ENCODE measurements around the gene ACCS.
A peak's percentile ranks its signal among the peaks of the same experiment; 100 is the strongest.

Gene ACCS

DNA sequence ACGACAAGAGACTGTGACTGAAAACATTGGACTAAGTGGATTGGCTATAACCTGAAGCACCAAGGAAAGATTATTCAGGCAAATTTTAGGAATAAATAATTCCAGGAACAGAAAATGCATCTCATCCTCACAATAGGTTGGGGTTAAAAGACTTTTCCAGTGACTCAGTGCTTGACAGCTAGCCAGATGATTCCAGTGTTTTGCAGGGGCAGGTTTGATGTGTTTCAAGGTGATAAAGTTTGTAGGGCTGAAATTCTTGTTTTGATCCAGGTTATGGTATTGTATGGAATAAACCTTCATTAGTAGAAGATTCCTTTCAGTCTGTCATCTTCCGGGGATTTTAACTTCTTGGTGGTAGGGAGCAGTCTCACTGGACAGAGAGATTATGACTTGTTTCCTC, 31.8 kb downstream of the ACCS start:
- Histone ChIP-seq H3K9me3 (ENCODE audit: control insufficient read depth, low read length) (no peaks in the 10 kb centered on the region), H3K4me1 (ENCODE audit: control insufficient read depth, insufficient read depth, low read length, poor library complexity, severe bottlenecking) (peaks cover 13% of the 10 kb centered on the region), H3K36me3 (ENCODE audit: control insufficient read depth, insufficient read depth, low read length) (no peaks in the 10 kb centered on the region), H3K4me3 (ENCODE audit: insufficient read depth, low read depth, low read length, poor library complexity, severe bottlenecking) (no peak overlapping the region), H3K27ac (ENCODE audit: insufficient read depth, low read length, poor library complexity, severe bottlenecking) (no peak overlapping the region), H3K27me3 (replicated peaks; ENCODE audit: control insufficient read depth, insufficient read depth, low read length, poor library complexity, severe bottlenecking) (no peaks in the 10 kb centered on the region)
- no peak for DNase-seq

GRCh38 chr11:44101098-44101497, 35.0 kb downstream of the ACCS start:
- DNase-seq = no peak
- no peaks in the 10 kb centered on the region for H3K27me3 ChIP-seq (replicated peaks; ENCODE audit: control insufficient read depth, insufficient read depth, low read length, poor library complexity, severe bottlenecking)
- peaks cover 7% of the 10 kb centered on the region for H3K4me1 ChIP-seq (ENCODE audit: control insufficient read depth, insufficient read depth, low read length, poor library complexity, severe bottlenecking)
- H3K27ac ChIP-seq (ENCODE audit: insufficient read depth, low read length, poor library complexity, severe bottlenecking) = no peak overlapping the region
- H3K9me3 ChIP-seq (ENCODE audit: control insufficient read depth, low read length) = no peaks in the 10 kb centered on the region
- H3K36me3 ChIP-seq (ENCODE audit: control insufficient read depth, insufficient read depth, low read length) = no peaks in the 10 kb centered on the region
- H3K4me3 ChIP-seq (ENCODE audit: insufficient read depth, low read depth, low read length, poor library complexity, severe bottlenecking) = no peak overlapping the region

DNA sequence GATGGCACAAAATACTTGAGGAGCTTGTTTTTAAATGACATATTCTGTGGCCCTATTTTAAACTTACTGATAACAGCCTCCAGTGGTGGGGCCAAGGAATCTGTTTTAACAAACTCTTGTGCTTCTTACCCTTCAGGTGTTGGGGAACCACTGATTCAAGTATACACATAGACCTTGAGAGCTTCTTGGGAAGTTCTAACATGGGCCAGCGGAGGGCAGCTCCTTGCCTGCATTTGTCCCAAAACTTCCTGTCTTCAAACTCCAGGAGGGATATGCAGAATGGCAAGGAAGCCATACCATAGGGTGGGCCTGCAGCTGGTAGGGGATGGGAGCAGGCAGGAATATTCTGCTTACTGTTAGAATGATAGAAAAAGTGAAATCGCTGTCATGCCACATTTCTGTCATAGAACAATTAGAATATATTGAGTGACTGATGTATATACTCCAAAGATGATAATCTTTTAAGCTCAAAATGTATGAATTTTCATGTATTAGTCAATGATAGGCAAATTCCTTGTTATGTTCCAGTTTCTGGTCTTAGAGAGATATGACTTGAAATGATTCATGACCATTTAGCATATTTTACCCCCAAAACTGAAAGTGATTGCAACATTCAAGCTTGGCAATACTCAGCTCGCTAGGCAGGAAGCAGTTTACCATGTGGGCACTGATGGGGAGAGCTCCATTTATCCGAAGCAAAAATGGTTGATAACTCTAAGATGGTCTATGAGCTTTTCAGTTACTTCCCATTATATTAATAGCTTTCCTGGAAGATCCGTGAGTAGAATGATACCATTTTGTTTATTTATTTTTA, 38.6 kb downstream of the ACCS start:
- no peak for DNase-seq

GRCh38 chr11:44108260-44108659, 42.2 kb downstream of the ACCS start:
- H3K9me3 ChIP-seq (ENCODE audit: control insufficient read depth, low read length) = no peaks in the 10 kb centered on the region
- no peak overlapping the region for H3K4me3 ChIP-seq (ENCODE audit: insufficient read depth, low read depth, low read length, poor library complexity, severe bottlenecking)

More for the DNA sequence above, 38.6 kb downstream of the ACCS start:
- Histone ChIP-seq H3K4me1 (ENCODE audit: control insufficient read depth, insufficient read depth, low read length, poor library complexity, severe bottlenecking) (no peaks in the 10 kb centered on the region), H3K27ac (ENCODE audit: insufficient read depth, low read length, poor library complexity, severe bottlenecking) (no peak overlapping the region), H3K9me3 (ENCODE audit: control insufficient read depth, low read length) (no peaks in the 10 kb centered on the region), H3K36me3 (ENCODE audit: control insufficient read depth, insufficient read depth, low read length) (peaks cover 7% of the 10 kb centered on the region), H3K27me3 (replicated peaks; ENCODE audit: control insufficient read depth, insufficient read depth, low read length, poor library complexity, severe bottlenecking) (no peaks in the 10 kb centered on the region), H3K4me3 (ENCODE audit: insufficient read depth, low read depth, low read length, poor library complexity, severe bottlenecking) (no peak overlapping the region)

GRCh38 chr11:44110231-44110679, 44.2 kb downstream of the ACCS start:
- no peaks in the 10 kb centered on the region for H3K27me3 ChIP-seq (replicated peaks; ENCODE audit: control insufficient read depth, insufficient read depth, low read length, poor library complexity, severe bottlenecking)
- H3K4me1 ChIP-seq (ENCODE audit: control insufficient read depth, insufficient read depth, low read length, poor library complexity, severe bottlenecking) = no peaks in the 10 kb centered on the region
- no peaks in the 10 kb centered on the region for H3K9me3 ChIP-seq (ENCODE audit: control insufficient read depth, low read length)
- peak in 2 of 3 donors; percentile 3 to 16 for DNase-seq
- H3K4me3 ChIP-seq (ENCODE audit: insufficient read depth, low read depth, low read length, poor library complexity, severe bottlenecking) = no peak overlapping the region
- peaks cover 21% of the 10 kb centered on the region for H3K36me3 ChIP-seq (ENCODE audit: control insufficient read depth, insufficient read depth, low read length)
- no peak overlapping the region for H3K27ac ChIP-seq (ENCODE audit: insufficient read depth, low read length, poor library complexity, severe bottlenecking)

More at GRCh38 chr11:44108260-44108659, 42.2 kb downstream of the ACCS start:
- Histone ChIP-seq H3K36me3 (ENCODE audit: control insufficient read depth, insufficient read depth, low read length) (peaks cover 10% of the 10 kb centered on the region), H3K27ac (ENCODE audit: insufficient read depth, low read length, poor library complexity, severe bottlenecking) (no peak overlapping the region), H3K4me1 (ENCODE audit: control insufficient read depth, insufficient read depth, low read length, poor library complexity, severe bottlenecking) (no peaks in the 10 kb centered on the region), H3K27me3 (replicated peaks; ENCODE audit: control insufficient read depth, insufficient read depth, low read length, poor library complexity, severe bottlenecking) (no peaks in the 10 kb centered on the region)
- DNase-seq = no peak

DNA sequence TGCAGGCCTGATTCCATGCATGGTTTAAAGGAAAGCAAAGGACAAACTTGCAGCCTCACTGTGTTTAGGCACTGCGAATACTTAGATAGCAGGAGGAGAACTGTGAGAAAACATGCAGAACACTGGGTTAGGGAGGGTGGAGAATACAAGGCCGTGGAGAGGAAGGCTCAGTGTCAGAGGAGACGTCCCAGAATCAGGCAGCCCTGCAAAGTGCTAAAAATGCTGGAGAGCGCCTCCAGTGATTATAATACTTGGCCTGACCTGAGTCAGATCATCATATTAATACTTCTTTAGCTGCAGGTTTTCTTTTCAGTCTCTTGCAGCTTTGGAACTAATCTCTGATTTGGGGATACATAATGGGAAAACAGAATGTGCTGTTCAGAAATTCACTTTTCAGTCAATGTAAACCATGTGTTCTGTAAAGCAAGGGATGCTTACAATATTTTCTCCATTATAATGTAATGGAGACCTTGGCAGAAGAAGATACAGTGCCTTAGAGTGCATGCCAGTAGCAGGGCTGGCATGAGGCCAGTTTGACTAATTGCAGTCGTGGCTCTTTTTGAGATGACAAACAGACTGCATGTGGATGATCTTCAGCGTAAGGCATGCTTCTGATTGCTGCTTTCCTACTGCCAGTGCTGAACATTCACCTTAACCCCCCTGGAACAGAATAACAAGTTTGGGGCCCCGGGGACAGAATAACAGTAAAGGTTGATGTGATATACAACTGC, 46.2 kb downstream of the ACCS start:
- Histone ChIP-seq H3K27me3 (replicated peaks; ENCODE audit: control insufficient read depth, insufficient read depth, low read length, poor library complexity, severe bottlenecking) (no peaks in the 10 kb centered on the region), H3K4me3 (ENCODE audit: insufficient read depth, low read depth, low read length, poor library complexity, severe bottlenecking) (no peak overlapping the region), H3K9me3 (ENCODE audit: control insufficient read depth, low read length) (no peaks in the 10 kb centered on the region), H3K4me1 (ENCODE audit: control insufficient read depth, insufficient read depth, low read length, poor library complexity, severe bottlenecking) (no peaks in the 10 kb centered on the region), H3K27ac (ENCODE audit: insufficient read depth, low read length, poor library complexity, severe bottlenecking) (no peak overlapping the region), H3K36me3 (ENCODE audit: control insufficient read depth, insufficient read depth, low read length) (peaks cover 34% of the 10 kb centered on the region)
- no peak for DNase-seq

GRCh38 chr11:44113018-44113417, 46.9 kb downstream of the ACCS start:
- H3K27ac ChIP-seq (ENCODE audit: insufficient read depth, low read length, poor library complexity, severe bottlenecking) = no peak overlapping the region
- no peak overlapping the region for H3K4me3 ChIP-seq (ENCODE audit: insufficient read depth, low read depth, low read length, poor library complexity, severe bottlenecking)
- no peak for DNase-seq
- no peaks in the 10 kb centered on the region for H3K4me1 ChIP-seq (ENCODE audit: control insufficient read depth, insufficient read depth, low read length, poor library complexity, severe bottlenecking)
- H3K36me3 ChIP-seq (ENCODE audit: control insufficient read depth, insufficient read depth, low read length) = peaks cover 32% of the 10 kb centered on the region
- H3K9me3 ChIP-seq (ENCODE audit: control insufficient read depth, low read length) = no peaks in the 10 kb centered on the region
- H3K27me3 ChIP-seq (replicated peaks; ENCODE audit: control insufficient read depth, insufficient read depth, low read length, poor library complexity, severe bottlenecking) = no peaks in the 10 kb centered on the region

DNA sequence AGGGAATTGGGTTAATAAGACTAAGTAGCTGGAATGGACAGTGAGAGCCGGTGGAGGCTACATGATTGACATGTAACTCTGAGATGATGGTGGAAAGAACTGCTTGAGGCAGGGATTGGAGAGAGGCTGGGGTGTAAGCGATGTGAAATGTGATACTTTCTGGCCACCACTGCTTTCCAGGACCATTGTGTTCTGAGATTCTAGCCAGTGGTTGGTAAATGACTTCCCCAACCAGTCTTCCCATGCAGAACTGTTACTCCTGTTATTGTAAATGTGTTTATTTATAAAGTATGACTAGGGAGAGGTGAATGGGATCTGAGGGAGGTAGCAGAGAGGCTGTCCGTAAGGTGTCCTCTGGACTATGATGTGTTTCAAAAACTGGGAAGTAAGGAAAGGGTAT, 47.5 kb downstream of the ACCS start:
- no peak overlapping the region for H3K4me3 ChIP-seq (ENCODE audit: insufficient read depth, low read depth, low read length, poor library complexity, severe bottlenecking)
- no peak overlapping the region for H3K27ac ChIP-seq (ENCODE audit: insufficient read depth, low read length, poor library complexity, severe bottlenecking)
- H3K36me3 ChIP-seq (ENCODE audit: control insufficient read depth, insufficient read depth, low read length) = peaks cover 28% of the 10 kb centered on the region
- no peak for DNase-seq
- no peaks in the 10 kb centered on the region for H3K9me3 ChIP-seq (ENCODE audit: control insufficient read depth, low read length)
- no peaks in the 10 kb centered on the region for H3K27me3 ChIP-seq (replicated peaks; ENCODE audit: control insufficient read depth, insufficient read depth, low read length, poor library complexity, severe bottlenecking)
- no peaks in the 10 kb centered on the region for H3K4me1 ChIP-seq (ENCODE audit: control insufficient read depth, insufficient read depth, low read length, poor library complexity, severe bottlenecking)

- Histone ChIP-seq H3K27me3 (replicated peaks; ENCODE audit: control insufficient read depth, insufficient read depth, low read length, poor library complexity, severe bottlenecking) (no peaks in the 10 kb centered on the region), H3K9me3 (ENCODE audit: control insufficient read depth, low read length) (no peaks in the 10 kb centered on the region), H3K4me3 (ENCODE audit: insufficient read depth, low read depth, low read length, poor library complexity, severe bottlenecking) (no peak overlapping the region), H3K4me1 (ENCODE audit: control insufficient read depth, insufficient read depth, low read length, poor library complexity, severe bottlenecking) (no peaks in the 10 kb centered on the region), H3K27ac (ENCODE audit: insufficient read depth, low read length, poor library complexity, severe bottlenecking) (no peak overlapping the region), H3K36me3 (ENCODE audit: control insufficient read depth, insufficient read depth, low read length) (peaks cover 37% of the 10 kb centered on the region)
- DNase-seq = no peak
Measured at GRCh38 chr11:44116234-44116830, 50.3 kb downstream of the ACCS start.

GRCh38 chr11:44120169-44120568, 54.1 kb downstream of the ACCS start:
- H3K27ac ChIP-seq (ENCODE audit: insufficient read depth, low read length, poor library complexity, severe bottlenecking) = no peak overlapping the region
- DNase-seq = no peak
- no peaks in the 10 kb centered on the region for H3K9me3 ChIP-seq (ENCODE audit: control insufficient read depth, low read length)
- H3K4me1 ChIP-seq (ENCODE audit: control insufficient read depth, insufficient read depth, low read length, poor library complexity, severe bottlenecking) = no peaks in the 10 kb centered on the region
- no peak overlapping the region for H3K4me3 ChIP-seq (ENCODE audit: insufficient read depth, low read depth, low read length, poor library complexity, severe bottlenecking)
- no peaks in the 10 kb centered on the region for H3K27me3 ChIP-seq (replicated peaks; ENCODE audit: control insufficient read depth, insufficient read depth, low read length, poor library complexity, severe bottlenecking)
- peaks cover 30% of the 10 kb centered on the region for H3K36me3 ChIP-seq (ENCODE audit: control insufficient read depth, insufficient read depth, low read length)
